CD4-positive, alpha-beta T cell treated with Interleukin-1 beta for 1 hour (primary cell): ENCODE measurements around the gene ADI1.

ENCODE experiments used
- DNase-seq, 2 donors: peaks; one replicate each; pipeline ENCODE4 v3.0.0-alpha.2; 2020 to 2022

ADI1 gene

GRCh38 chr2:3479430-3480320 is 39.7 kb downstream of the ADI1 start:
- DNase-seq: no peak

GRCh38 chr2:3478846-3479385 is 40.4 kb downstream of the ADI1 start:
- DNase-seq: no peak

GRCh38 chr2:3476985-3477327 is 42.4 kb downstream of the ADI1 start:
- no peak for DNase-seq

- no peak for DNase-seq
Observed at GRCh38 chr2:3476321-3476984, 42.9 kb downstream of the ADI1 start.

- DNase-seq: no peak
Observed at GRCh38 chr2:3475771-3476170, 43.6 kb downstream of the ADI1 start.

- DNase-seq: no peak
Observed at GRCh38 chr2:3472966-3473365, 46.4 kb downstream of the ADI1 start.

GRCh38 chr2:3472296-3472695 is 47.0 kb downstream of the ADI1 start:
- DNase-seq: no peak

- DNase-seq: no peak
Observed at GRCh38 chr2:3470856-3471737, 48.2 kb downstream of the ADI1 start.

- no peak for DNase-seq
Observed at GRCh38 chr2:3470166-3470651, 49.1 kb downstream of the ADI1 start.

- no peak for DNase-seq
Observed at GRCh38 chr2:3469486-3469885, 49.8 kb downstream of the ADI1 start.

GRCh38 chr2:3468296-3468988 is 50.9 kb downstream of the ADI1 start:
- DNase-seq: no peak

GRCh38 chr2:3467654-3468053 is 51.7 kb downstream of the ADI1 start:
- DNase-seq: no peak

GRCh38 chr2:3466966-3467365 is 52.4 kb downstream of the ADI1 start:
- no peak for DNase-seq

- no peak for DNase-seq
Observed at GRCh38 chr2:3466482-3466863, 52.9 kb downstream of the ADI1 start.

- no peak for DNase-seq
Observed at GRCh38 chr2:3465844-3466481, 53.4 kb downstream of the ADI1 start.

- no peak for DNase-seq
Observed at GRCh38 chr2:3465328-3465727, 54.0 kb downstream of the ADI1 start.

- DNase-seq: no peak
Observed at GRCh38 chr2:3464401-3465005, 54.8 kb downstream of the ADI1 start.

GRCh38 chr2:3463944-3464343 is 55.4 kb downstream of the ADI1 start:
- DNase-seq: no peak

- DNase-seq: no peak
Observed at GRCh38 chr2:3463186-3463835, 56.0 kb downstream of the ADI1 start.

GRCh38 chr2:3462493-3463104 is 56.7 kb downstream of the ADI1 start:
- DNase-seq: no peak
